PC-9 (cell line): ENCODE results near the gene PTPRG. TPM values are rescaled to one million over a fixed set of nuclear protein-coding genes. Genes with fewer than 3 reads are reported as not detected.

Experiments
- BruUV-seq: library from RNA; stranded (reverse); fragments of 400-500 nt; replicated peaks from 2 replicates; lab custom pipeline; 2021; lab: Mats Ljungman, UMichigan
- CTCF ChIA-PET: fragments of 300-600 bp; sonication (Branson Sonifier 250); formaldehyde crosslinking; loops from one replicate; lab custom pipeline; 2022; ENCODE audit warnings: antibody characterized with exemption; lab: Charles Lee
- POLR2A ChIA-PET: fragments of 300-600 bp; sonication (Branson Sonifier 250); formaldehyde crosslinking; loops from one replicate; lab custom pipeline; 2022; ENCODE audit warnings: antibody characterized with exemption; ENCODE audit not compliant: unreplicated experiment; lab: Charles Lee
- DNase-seq, 2 experiments: peaks; one replicate each; pipeline versions ENCODE4 v3.0.0 to v3.0.0-alpha.2; 2015 to 2022; ENCODE audit warnings: mixed read lengths in 1 of 2
- H2AFZ ChIP-seq: fragments of 200-600 bp; sonication (generic); 2 replicates; pipeline ENCODE4 v1.8.1; 2017; ENCODE audit warnings: antibody characterized with exemption
- H3F3A ChIP-seq: fragments of 200-600 bp; sonication (generic); 2 replicates; pipeline ENCODE4 v1.8.1; 2017; ENCODE audit warnings: antibody characterized with exemption, mild to moderate bottlenecking, low read depth; ENCODE audit not compliant: insufficient read depth
- H3K27ac ChIP-seq: fragments of 200-600 bp; sonication (generic); 2 replicates; pipeline ENCODE4 v1.6.1; 2016; ENCODE audit warnings: mixed run types
- H3K27me3 ChIP-seq: fragments of 200-600 bp; sonication (generic); 2 replicates; pipeline ENCODE4 v1.6.1; 2016; ENCODE audit warnings: low read depth, mixed run types; ENCODE audit not compliant: insufficient read depth
- H3K36me3 ChIP-seq: fragments of 200-600 bp; sonication (generic); 2 replicates; pipeline ENCODE4 v1.6.1; 2016; ENCODE audit warnings: low read depth, mixed run types
- H3K4me1 ChIP-seq: fragments of 200-600 bp; sonication (generic); replicated peaks from 2 replicates; pipeline ENCODE4 v1.6.1; 2016; ENCODE audit warnings: mixed run types; ENCODE audit not compliant: insufficient read depth
- H3K4me2 ChIP-seq: fragments of 200-600 bp; sonication (generic); 2 replicates; pipeline ENCODE4 v1.6.1; 2017; ENCODE audit warnings: mixed run types
- H3K4me3 ChIP-seq: fragments of 200-600 bp; sonication (generic); 2 replicates; pipeline ENCODE4 v1.6.1; 2016; ENCODE audit warnings: mixed run types
- H3K79me2 ChIP-seq: fragments of 200-600 bp; sonication (generic); 2 replicates; pipeline ENCODE4 v1.6.1; 2017; ENCODE audit warnings: low read depth, mixed run types
- H3K9me2 ChIP-seq: fragments of 200-600 bp; sonication (generic); 2 replicates; pipeline ENCODE4 v1.8.1; 2017; ENCODE audit warnings: mild to moderate bottlenecking; ENCODE audit not compliant: insufficient read depth
- H3K9me3 ChIP-seq: fragments of 200-600 bp; sonication (generic); 2 replicates; pipeline ENCODE4 v1.8.1; 2016; ENCODE audit warnings: low read depth; ENCODE audit not compliant: insufficient read depth
- H4K20me1 ChIP-seq: fragments of 200-600 bp; sonication (generic); 2 replicates; pipeline ENCODE4 v1.8.1; 2017; ENCODE audit not compliant: insufficient read depth
- EZH2 ChIP-seq: fragments of 200-600 bp; sonication (generic); IDR thresholded peaks from 2 replicates; pipeline ENCODE4 v1.8.0; 2017; ENCODE audit warnings: antibody characterized with exemption, low read depth
- intact Hi-C: fragments of 100-400 bp; cut with micrococcal nuclease; formaldehyde crosslinking; loops from one replicate; pipeline ENCODE4 v1.10.0; 2022; ENCODE audit not compliant: unreplicated experiment
- total RNA-seq: library from RNA; stranded (reverse); gene quantifications from 2 replicates; pipeline ENCODE4 v1.2.3, GENCODE V29; 2021
- TF ChIP-seq, protein P1 (sequence below): fragments of 200-600 bp; sonication (generic); conservative IDR thresholded peaks from 2 replicates; pipeline ENCODE4 v1.6.1; 2017; ENCODE audit warnings: mixed run types, antibody characterized with exemption, mild to moderate bottlenecking, moderate library complexity

The PTPRG gene
- total RNA-seq, 1 experiment from 2014 or later, result 32.9 TPM

DNA sequence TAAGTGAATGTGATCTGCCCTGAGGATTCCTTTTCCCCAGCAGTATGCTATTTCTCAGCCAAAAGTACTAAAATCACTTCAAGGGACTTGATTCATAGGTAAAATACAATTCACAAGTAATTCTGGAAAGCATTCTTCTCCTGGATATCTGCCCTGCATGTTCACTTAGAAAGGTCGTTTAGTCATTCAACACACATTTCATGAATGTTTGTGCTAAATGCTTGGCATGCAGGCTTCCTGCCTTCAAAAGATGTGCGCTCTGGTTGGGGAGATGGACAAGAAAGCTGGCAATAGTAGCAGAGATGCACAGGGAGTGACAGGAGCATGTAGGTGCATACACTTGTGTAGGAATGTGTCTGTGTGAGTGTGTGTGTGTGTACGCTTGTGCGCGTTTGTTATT is 360.7 kb downstream of the PTPRG start:
- Histone ChIP-seq H3K9me2 (no peaks in the 10 kb centered on the region), H3K36me3 (no peaks in the 10 kb centered on the region), H3K4me2 (no peak overlapping the region), H3K4me3 (no peak overlapping the region), H3K9me3 (no peaks in the 10 kb centered on the region), H3K4me1 (no peaks in the 10 kb centered on the region), H3F3A (no peaks in the 10 kb centered on the region), H2AFZ (no peak overlapping the region), H3K27ac (no peak overlapping the region), H4K20me1 (no peaks in the 10 kb centered on the region), H3K79me2 (no peaks in the 10 kb centered on the region), H3K27me3 (no peaks in the 10 kb centered on the region)
- ChIA-PET POLR2A (no interaction called here), CTCF (no interaction called here)
- BruUV-seq, result no TSS peak
- no peak for DNase-seq
- intact Hi-C loops, result no loop called here
- TF ChIP-seq, protein P1, sequence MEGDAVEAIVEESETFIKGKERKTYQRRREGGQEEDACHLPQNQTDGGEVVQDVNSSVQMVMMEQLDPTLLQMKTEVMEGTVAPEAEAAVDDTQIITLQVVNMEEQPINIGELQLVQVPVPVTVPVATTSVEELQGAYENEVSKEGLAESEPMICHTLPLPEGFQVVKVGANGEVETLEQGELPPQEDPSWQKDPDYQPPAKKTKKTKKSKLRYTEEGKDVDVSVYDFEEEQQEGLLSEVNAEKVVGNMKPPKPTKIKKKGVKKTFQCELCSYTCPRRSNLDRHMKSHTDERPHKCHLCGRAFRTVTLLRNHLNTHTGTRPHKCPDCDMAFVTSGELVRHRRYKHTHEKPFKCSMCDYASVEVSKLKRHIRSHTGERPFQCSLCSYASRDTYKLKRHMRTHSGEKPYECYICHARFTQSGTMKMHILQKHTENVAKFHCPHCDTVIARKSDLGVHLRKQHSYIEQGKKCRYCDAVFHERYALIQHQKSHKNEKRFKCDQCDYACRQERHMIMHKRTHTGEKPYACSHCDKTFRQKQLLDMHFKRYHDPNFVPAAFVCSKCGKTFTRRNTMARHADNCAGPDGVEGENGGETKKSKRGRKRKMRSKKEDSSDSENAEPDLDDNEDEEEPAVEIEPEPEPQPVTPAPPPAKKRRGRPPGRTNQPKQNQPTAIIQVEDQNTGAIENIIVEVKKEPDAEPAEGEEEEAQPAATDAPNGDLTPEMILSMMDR, result no peak
- no peak for TF ChIP-seq EZH2

GRCh38 chr3:61924090-61924735 is 362.8 kb downstream of the PTPRG start:
- CTCF ChIA-PET, result no interaction called here

DNA sequence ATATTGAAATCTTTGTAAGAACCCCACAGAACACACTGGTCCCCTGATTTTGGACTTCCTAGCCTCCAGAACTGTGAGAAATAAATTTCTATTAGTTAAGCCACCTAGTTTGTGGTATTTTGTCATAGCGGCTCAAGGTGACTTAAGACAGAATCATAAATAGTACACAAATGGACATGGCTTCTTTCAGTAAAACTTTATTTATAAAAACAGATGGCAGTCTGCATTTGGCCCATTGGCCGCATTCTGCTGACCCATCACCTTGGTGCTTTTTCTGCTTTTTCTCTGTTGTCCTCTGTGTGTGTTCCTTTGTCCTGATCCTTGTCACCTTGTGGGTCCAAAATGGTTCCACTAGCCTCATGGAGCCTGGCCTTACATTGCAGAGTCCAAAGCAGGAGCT is 363.6 kb downstream of the PTPRG start:
- TF ChIP-seq, protein P1, result no peak
- TF ChIP-seq EZH2, result no peak
- H3K27ac ChIP-seq, result no peak overlapping the region
- DNase-seq, result no peak
- H3K4me1 ChIP-seq, result no peaks in the 10 kb centered on the region
- H3F3A ChIP-seq, result no peaks in the 10 kb centered on the region
- intact Hi-C loops, result no loop called here
- no peak overlapping the region for H3K4me2 ChIP-seq
- ChIA-PET CTCF (no interaction called here), POLR2A (no interaction called here)
- H3K4me3 ChIP-seq, result no peak overlapping the region
- no TSS peak for BruUV-seq
- no peaks in the 10 kb centered on the region for H3K27me3 ChIP-seq
- H3K36me3 ChIP-seq, result no peaks in the 10 kb centered on the region
- no peaks in the 10 kb centered on the region for H3K9me2 ChIP-seq
- H3K9me3 ChIP-seq, result no peaks in the 10 kb centered on the region
- H3K79me2 ChIP-seq, result no peaks in the 10 kb centered on the region
- H2AFZ ChIP-seq, result no peak overlapping the region
- no peaks in the 10 kb centered on the region for H4K20me1 ChIP-seq

More at GRCh38 chr3:61924090-61924735, 362.8 kb downstream of the PTPRG start:
- no peak overlapping the region for H3K4me3 ChIP-seq
- intact Hi-C loops, result no loop called here
- H3K9me2 ChIP-seq, result no peaks in the 10 kb centered on the region
- no peak overlapping the region for H2AFZ ChIP-seq
- POLR2A ChIA-PET, result no interaction called here
- H3F3A ChIP-seq, result no peaks in the 10 kb centered on the region
- no peaks in the 10 kb centered on the region for H3K4me1 ChIP-seq
- no peaks in the 10 kb centered on the region for H4K20me1 ChIP-seq
- no peaks in the 10 kb centered on the region for H3K27me3 ChIP-seq
- no peak for DNase-seq
- no peaks in the 10 kb centered on the region for H3K36me3 ChIP-seq
- no peaks in the 10 kb centered on the region for H3K79me2 ChIP-seq
- BruUV-seq, result no TSS peak
- H3K4me2 ChIP-seq, result no peak overlapping the region
- H3K27ac ChIP-seq, result no peak overlapping the region
- TF ChIP-seq, protein P1, result no peak
- TF ChIP-seq EZH2, result no peak
- no peaks in the 10 kb centered on the region for H3K9me3 ChIP-seq
